Activated CD8-positive, alpha-beta memory T cell treated with anti-CD3 and anti-CD28 coated beads, Interleukin-2, amount 50 U/mL, for 24 hours (primary cell): Measurements from ENCODE around the gene CHEK1.
"Not testable (repeated sequence)": the region's sequence is repeated elsewhere in the genome, so short reads cannot be mapped to it uniquely, and the experiment has no call there.

ENCODE experiments used
- DNase-seq: peaks from one replicate; pipeline ENCODE4 v3.0.0-alpha.2; 2020; ENCODE audit errors: extremely low read depth

Gene CHEK1

DNA sequence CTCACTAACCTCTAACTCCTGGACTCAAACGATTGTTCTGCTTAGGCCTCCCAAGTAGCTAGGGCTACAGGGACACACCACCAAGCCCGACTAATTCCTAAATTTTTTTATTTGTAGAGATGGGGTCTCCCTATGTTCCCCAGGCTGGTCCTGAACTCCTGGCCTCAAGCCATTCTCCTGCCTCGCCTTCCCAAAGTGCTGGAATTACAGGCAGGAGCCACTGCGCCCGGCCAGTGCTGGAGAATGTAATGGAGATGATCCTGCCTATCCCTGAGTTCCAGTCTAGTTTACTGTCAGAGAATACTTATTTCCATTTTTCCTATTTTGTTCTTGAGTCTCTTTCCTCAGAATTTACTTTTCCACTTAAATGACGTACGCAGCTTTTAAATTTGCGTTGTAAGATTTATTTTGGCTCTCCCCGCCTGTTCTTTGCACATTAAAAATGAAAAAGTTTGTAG lies at the start of gene CHEK1:
TSS of gene CHEK1 (plus strand) at position 408 of the 458 bp plus-strand sequence. CDS start 1,606 bp downstream, outside the sequence.
- no peak for DNase-seq

- DNase-seq = not testable (repeated sequence)
Observed at GRCh38 chr11:125577181-125577580, 47.8 kb upstream of the CHEK1 start.

DNA sequence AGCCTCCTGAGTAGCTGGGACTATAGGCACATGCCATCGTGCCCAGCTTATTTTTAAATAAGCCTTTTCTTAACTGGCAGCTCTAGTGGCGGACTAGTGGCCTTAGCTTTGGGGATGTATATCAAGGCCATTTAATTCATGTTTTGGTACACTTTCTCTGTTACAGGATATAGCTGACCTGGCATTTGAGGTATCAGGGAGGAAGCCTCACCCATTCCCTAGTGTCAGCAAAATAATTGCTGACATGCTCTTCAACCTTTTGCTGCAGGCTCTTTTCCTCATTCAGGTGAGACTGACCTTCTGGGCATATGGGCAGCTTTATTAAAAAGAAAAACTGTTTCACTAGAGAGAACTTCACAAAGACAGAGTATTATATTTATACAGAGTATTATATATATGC lies 46.2 kb upstream of the CHEK1 start:
- no peak for DNase-seq

GRCh38 chr11:125579811-125580210 lies 45.2 kb upstream of the CHEK1 start:
- no peak for DNase-seq

GRCh38 chr11:125583496-125583895 lies 41.5 kb upstream of the CHEK1 start:
- no peak for DNase-seq

DNA sequence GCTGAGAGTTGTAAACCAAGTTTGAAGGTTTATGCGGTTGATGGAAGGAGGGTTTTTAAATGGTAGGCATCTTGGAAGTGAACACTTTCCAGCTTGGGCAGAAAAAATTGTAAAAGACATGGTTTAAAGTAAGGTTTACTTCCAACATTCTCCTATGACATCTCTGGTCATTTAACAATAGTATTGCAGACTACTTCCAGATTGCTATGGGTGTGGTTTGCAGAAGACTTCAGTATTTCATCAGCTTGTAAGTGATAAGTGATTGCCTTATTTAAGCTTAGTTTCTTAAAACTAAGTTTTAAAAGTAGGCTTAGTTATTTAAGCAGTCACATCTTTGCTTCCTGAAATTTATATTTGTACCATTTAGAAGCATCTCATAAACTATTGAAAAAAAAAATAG lies 39.5 kb upstream of the CHEK1 start:
- DNase-seq = no peak

DNA sequence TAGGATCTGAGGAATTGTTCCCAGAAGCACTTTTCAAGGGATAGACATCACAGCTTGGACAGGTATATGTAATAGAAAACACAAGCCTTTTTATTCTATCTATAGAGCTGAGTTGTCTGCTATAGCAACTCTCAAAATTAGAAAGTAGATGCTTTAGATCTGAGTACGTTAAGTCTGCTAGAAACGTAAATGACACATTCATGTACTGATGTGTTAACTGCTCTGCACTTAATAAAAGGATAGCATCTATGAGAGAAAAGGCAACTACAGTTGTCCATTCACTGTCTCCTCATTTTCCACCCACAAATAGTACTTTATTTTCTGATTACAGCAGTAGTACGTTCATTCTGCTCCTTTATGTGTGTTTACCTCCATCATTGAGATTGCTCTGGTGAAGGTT lies 38.3 kb upstream of the CHEK1 start:
- no peak for DNase-seq

GRCh38 chr11:125587480-125587879 lies 37.5 kb upstream of the CHEK1 start:
- no peak for DNase-seq

GRCh38 chr11:125588505-125588904 lies 36.5 kb upstream of the CHEK1 start:
- no peak for DNase-seq

DNA sequence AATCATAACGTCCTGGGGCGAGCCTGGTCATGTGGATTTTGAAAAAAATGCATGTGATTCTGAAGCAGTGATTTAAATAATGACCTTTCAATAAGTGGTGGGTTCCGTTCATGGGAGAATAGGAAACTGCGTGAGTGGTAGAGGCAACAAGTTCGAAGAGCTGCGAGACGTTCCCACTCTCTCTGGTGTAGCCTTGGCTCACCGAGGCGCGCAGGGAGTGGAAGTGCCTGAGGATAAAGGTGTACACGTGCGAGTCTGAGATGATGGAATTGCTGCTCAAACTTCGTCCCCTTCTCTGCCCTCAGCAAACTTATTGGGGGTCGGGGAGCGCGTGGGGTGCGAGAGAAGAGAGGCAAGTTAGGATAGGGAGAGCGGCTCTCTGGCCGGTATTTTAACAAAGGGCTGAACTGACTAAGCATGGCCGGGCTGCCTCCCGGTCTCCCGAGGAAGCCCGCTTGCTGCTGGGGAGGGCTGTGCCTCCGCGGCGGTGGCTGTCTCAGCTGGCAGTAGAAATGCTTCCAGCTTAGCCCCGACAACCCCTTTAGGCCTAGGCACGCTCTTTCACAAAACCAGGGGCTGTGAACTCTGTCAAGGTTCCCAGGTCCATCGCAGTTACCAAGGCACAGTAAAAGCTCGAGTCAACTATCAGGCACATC lies 33.2 kb upstream of the CHEK1 start:
- DNase-seq = no peak

DNA sequence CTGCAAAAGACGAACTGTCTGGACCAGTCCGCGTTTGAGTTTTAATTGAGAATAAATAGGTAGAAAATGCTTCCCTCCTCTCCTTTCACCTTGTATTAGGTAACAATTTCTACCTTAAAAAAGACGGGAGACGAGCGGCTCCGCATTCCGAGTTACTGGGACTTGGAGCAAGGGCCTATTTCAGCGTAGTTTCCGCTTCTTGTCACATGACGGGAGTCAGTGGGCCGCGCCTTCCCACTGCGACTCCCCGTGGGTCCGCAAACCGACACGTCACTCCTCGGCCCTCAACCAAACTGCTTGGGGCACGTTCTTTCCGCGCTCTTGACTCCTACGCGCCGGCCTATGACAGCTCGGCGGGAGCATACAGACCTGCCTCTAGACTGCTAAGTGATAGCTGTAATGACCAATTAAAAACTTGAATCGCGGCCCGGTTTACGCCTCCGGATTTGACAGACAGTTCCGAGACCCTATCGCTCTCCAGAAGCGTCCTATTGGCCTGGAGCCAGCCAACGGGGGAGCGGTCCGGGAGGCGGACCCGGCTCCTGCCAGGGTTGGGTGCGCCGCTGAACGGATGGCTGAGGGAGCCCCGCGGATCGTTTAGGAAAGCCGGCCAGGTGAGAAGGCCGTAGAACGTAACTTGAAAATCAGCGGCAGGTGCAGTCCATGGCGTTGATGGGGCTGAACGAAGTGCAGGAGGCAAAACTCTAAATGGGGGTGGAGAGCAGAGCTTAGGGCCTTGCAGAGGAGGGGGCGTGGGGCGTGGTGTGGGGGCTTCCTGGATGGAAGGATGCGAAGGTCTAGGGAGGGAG lies 32.5 kb upstream of the CHEK1 start, which contains the start of gene STT3A:
TSS of gene STT3A (plus strand) at position 548 of the 809 bp plus-strand sequence. CDS start 3,064 bp downstream, outside the sequence.
- DNase-seq = peak; percentile 94

- no peak for DNase-seq
Observed at GRCh38 chr11:125593114-125593820, 31.7 kb upstream of the CHEK1 start.

- DNase-seq = no peak
Observed at GRCh38 chr11:125594958-125595357, 30.0 kb upstream of the CHEK1 start.

- no peak for DNase-seq
Observed at GRCh38 chr11:125600663-125601062, 24.3 kb upstream of the CHEK1 start.

DNA sequence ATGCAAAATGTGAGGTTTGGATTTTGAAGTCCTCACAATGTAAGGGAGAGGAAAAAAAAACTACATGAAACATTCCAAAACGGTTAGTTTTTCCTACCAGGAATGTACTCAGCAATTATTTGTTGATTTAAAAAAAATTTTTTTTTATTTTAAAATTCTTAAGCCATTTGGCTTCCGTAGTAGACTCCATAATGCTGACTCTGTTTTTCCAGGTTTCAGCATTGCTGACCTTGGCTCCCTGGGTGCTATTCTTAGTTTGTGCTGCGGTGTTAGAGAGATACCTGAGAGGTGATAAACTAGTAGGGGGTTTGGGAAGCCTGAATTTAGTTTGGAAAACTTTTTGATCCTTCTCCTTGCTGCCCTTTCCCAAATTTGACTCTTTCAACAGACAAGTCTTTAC lies 21.8 kb upstream of the CHEK1 start:
- DNase-seq = no peak

DNA sequence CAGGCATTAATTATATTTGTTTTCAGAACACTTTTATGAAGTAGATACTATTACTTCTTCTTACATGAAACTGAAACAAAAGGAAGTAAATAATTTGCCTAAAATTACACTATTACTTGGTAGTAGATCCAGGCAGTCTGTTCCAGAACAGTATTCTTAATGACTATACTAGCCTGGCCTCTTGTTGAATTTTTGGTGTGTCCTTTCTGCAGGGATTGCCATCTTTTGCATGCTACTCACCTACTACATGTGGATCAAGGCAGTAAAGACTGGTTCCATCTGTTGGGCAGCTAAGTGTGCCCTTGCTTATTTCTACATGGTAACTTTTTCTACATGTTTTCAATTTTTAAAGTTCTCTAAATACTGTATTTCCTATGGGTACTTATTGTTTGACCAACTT lies 19.5 kb upstream of the CHEK1 start:
- no peak for DNase-seq

GRCh38 chr11:125609545-125609944 lies 15.4 kb upstream of the CHEK1 start:
- no peak for DNase-seq

GRCh38 chr11:125618383-125618782 lies 6.6 kb upstream of the CHEK1 start:
- DNase-seq = no peak

DNA sequence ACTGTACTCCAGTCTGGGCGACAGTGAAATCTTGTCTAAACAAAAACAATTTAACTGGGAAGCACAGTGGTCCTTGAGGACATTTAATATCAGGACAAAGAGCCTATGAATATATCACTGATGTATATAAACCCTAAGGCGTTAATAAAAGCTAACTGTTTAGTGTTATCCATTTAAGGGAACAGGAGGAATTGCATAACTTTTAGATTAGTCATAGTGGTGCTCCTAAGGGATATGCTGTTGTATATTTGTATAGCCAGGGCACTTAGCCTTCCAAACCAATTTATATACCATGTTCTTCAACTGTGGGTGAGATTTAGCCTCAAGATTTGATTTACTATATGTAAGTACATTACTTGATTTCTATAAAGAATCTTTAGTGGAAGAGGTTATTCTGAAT lies 3.0 kb upstream of the CHEK1 start:
- DNase-seq = no peak

DNA sequence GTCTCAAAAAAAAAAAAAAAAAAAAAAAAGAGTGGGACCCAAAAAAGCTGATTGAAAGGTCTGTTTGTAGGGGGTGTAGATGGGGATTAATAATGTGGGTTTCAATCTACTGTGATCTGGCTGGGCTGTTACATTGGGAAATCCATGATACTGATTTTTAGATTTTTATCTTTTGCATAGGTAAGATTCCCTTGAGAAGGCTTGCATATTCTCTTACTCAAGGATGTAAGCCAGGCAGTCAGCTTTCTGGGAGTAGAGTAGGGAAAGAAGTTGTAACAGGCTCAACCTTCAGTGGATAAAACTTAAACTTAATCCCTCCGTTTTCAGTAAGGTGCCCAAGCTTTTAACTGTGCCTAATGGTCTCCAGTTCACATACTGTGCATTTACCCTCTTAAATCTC lies 1.9 kb upstream of the CHEK1 start:
- DNase-seq = no peak

DNA sequence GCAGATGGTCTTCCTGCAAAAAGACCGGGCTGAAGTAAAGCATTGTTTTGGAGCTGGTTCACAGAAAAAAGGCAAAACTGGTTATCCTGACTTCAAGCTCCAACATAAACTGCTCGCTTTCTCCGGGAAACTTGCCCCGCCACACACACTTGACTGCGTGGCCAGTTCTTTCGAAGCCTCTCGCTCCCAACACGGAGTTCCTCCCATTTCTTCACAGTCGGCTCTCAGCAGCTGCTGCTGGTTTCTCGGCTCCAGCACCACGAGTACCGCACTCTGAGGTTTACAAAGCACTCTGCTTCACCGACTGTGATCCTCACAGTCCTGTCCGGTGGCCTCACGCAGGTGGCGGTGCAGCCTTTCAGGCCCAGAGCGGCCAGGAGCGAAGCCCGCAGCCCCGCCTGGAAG lies 264 bp downstream of the CHEK1 start:
- no peak for DNase-seq

DNA sequence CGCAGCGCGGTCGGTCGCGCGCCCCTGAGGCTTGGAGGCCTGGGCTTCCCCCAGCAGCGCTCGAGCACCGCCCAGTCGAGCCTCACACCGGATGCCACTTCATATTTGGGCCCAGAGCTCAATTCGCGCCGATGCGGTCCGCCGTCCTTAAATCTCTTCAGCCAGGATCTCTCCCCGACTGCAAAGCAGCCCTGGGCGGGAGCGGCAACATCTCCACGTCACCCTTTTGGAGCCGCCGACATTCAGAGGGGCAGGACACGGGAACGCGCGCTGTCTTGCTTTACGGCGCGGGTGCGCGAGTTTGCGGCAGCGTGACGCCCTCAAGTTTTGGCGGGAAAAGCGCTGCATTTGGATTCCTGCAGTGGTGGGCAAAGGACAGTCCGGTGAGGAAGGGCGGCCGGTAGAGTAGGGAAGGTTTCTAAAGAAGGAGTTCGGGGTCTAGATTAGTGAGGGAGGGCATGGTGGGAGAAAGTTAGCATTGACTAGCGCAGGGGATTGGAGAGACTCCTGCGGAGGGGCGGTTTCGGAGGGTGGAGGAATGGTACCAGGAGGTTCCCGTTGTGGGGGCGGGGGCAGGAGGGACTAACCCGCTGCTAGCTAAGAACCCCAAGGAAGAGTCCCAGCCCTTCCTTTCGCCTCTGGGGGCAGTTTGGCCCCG lies 796 bp downstream of the CHEK1 start:
- peak; percentile 78 for DNase-seq
